Ectodermal cell (in vitro differentiated cells): ENCODE data around the gene MYO1H.

Experiments
- H3K27ac ChIP-seq: 2 replicates; pipeline ENCODE4 v1.7.0; 2013; ENCODE audit warnings: mild to moderate bottlenecking, low read depth, low read length; ENCODE audit not compliant: insufficient read depth, poor library complexity, severe bottlenecking
- H3K27me3 ChIP-seq: 2 replicates; pipeline ENCODE4 v1.7.0; 2013; ENCODE audit warnings: mild to moderate bottlenecking, low read length; ENCODE audit not compliant: insufficient read depth, control insufficient read depth, poor library complexity, severe bottlenecking
- H3K36me3 ChIP-seq: one replicate; pipeline ENCODE4 v1.7.0; 2013; ENCODE audit warnings: low read length; ENCODE audit not compliant: control insufficient read depth, insufficient read depth
- H3K4me1 ChIP-seq: one replicate; pipeline ENCODE4 v1.7.0; 2013; ENCODE audit warnings: low read length; ENCODE audit not compliant: control insufficient read depth, insufficient read depth
- H3K4me3 ChIP-seq: 2 replicates; pipeline ENCODE4 v1.7.0; 2013; ENCODE audit warnings: low read depth, low read length, control low read depth; ENCODE audit not compliant: insufficient read depth
- H3K9me3 ChIP-seq: 2 replicates; pipeline ENCODE4 v1.7.0; 2013; ENCODE audit warnings: mild to moderate bottlenecking, low read length, moderate library complexity; ENCODE audit not compliant: control insufficient read depth
- WGBS, 2 experiments: methylation state at CpG; one replicate each; pipeline ENCODE4 v1.1.7; 2013; ENCODE audit warnings: missing lambda C conversion rate in 2 of 2; 5-methylcytosine and 5-hydroxymethylcytosine counted together

Gene MYO1H

DNA sequence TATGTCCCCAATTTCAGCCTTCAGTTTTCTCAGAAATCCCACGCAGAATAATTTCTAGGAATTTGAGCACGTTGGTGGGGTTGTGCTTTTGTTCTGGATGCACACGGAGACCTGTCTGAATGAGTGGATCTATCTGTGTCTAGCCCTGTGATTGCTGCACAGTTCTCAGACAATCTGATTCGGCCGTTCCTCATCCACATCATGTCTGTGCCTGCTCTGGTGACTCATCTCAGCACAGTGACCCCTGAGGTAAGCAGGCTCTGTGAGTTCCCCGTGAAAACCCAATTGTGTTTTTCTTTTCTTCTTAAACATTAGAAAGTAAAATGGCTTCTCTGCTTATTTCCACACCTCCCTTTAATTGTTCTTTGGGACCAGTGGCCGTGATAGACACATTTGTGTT, 150.0 kb downstream of the MYO1H start:
- no peaks in the 10 kb centered on the region for H3K27me3 ChIP-seq
- no peaks in the 10 kb centered on the region for H3K9me3 ChIP-seq
- H3K27ac ChIP-seq, result no peak overlapping the region
- H3K36me3 ChIP-seq, result peaks cover 6% of the 10 kb centered on the region
- no peaks in the 10 kb centered on the region for H3K4me1 ChIP-seq
- WGBS, 2 experiments, result 94 to 95% methylated on average over 7 of the region's 7 CpGs
- H3K4me3 ChIP-seq, result no peak overlapping the region
